Fibroblast of villous mesenchyme (primary cell): Measurements from ENCODE around the gene PSME2. TPM values are rescaled to one million over a fixed set of nuclear protein-coding genes. Genes with fewer than 3 reads are reported as not detected.

Source experiments
- DNase-seq: peaks from one replicate; pipeline ENCODE4 v3.0.0-alpha.2; 2010; ENCODE audit warnings: low read depth
- H3K4me3 ChIP-seq: 2 replicates; pipeline ENCODE4 v1.5.1; 2011; ENCODE audit warnings: low read depth, mild to moderate bottlenecking, low read length
- CTCF ChIP-seq: IDR thresholded peaks from 2 replicates; pipeline ENCODE4 v1.5.1; 2012; ENCODE audit warnings: low read depth, mild to moderate bottlenecking, low read length; ENCODE audit not compliant: insufficient read depth
- total RNA-seq: library from RNA; depleted of rRNA; stranded (reverse); fragments of >200 nt; gene quantifications from 2 replicates; pipeline ENCODE4 v1.2.3, GENCODE V29; 2012

Gene PSME2
- total RNA-seq, 1 donor = 151 TPM

- no peak for DNase-seq
- H3K4me3 ChIP-seq = no peak overlapping the region
- no peak for TF ChIP-seq CTCF
These were observed 5.1 kb upstream of the PSME2 start for GRCh38 chr14:24151404-24152080.

GRCh38 chr14:24150993-24151392 is 4.6 kb upstream of the PSME2 start:
- no peak for TF ChIP-seq CTCF
- DNase-seq = no peak
- no peak overlapping the region for H3K4me3 ChIP-seq

GRCh38 chr14:24150567-24150966 is 4.2 kb upstream of the PSME2 start:
- no peak for DNase-seq
- TF ChIP-seq CTCF = no peak
- no peak overlapping the region for H3K4me3 ChIP-seq

- no peak overlapping the region for H3K4me3 ChIP-seq
- no peak for DNase-seq
- no peak for TF ChIP-seq CTCF
These were observed 3.7 kb upstream of the PSME2 start for GRCh38 chr14:24150061-24150460.

GRCh38 chr14:24149302-24149969 is 3.0 kb upstream of the PSME2 start:
- no peak for TF ChIP-seq CTCF
- no peak overlapping the region for H3K4me3 ChIP-seq
- no peak for DNase-seq

- no peak for DNase-seq
- H3K4me3 ChIP-seq = peak overlapping the region; percentile 87
- TF ChIP-seq CTCF = no peak
These were observed 1.5 kb upstream of the PSME2 start for GRCh38 chr14:24147761-24148428.
